Measurements from ENCODE around the gene ALPL. TPM values are rescaled to one million over a fixed set of nuclear protein-coding genes. Genes with fewer than 3 reads are reported as not detected.

Gene ALPL
- total and polyA plus RNA-seq, 10 donors, result 19.5 to 222 (median 58.1) TPM

DNA sequence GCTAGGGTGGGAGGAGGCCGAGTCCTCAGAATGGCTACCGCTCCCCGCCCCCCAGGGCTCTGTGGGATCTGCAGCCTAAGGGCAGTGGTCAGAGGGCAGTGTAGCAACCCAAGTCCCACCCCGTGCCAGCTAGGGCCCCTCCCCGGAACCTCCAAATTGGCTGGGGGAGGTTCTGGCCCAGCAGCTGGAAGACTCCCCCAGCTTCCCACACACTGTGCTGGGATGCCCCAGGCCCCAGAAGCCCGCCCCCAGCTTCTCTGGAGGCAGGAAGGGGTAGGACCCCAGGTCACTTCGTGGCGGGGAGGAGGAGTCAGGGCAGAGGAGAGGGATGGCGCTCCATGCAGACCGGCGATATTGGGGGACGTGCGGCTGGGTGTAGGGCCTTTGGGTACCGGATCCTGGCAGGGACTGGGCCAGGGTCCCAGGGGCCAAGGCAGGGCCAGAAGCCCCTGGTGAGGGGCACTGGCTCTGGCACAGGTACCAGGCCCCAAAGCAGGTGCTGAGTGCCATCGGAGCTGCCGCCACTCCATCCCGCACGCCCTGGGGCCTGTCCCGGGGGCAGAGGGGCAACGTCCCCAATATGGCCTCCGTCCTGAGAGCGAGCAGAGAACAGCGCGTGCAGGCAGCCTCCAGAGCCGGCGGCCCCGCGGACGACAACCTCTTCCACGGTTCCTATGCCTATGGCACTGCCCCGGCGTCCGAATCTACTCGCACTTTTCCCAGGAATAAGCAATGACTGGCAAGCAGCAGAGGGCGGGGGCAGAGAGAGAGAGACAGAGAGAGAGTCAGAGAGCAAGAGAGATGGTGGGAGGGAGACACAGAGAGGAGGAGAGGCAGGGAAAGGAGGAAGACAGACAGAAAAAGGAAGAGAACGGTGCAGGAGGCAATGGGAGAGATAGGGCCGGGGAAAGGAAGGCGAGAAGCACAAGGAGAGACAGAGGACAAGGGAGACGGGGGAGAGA lies 94.2 kb downstream of the ALPL start:
- no peak overlapping the region for H3K27ac ChIP-seq
- intact Hi-C loops (cut with DNase I; ENCODE audit: low total_unique reads), result no loop called here
- no peak overlapping the region for H3K4me3 ChIP-seq
- peaks cover 0 to 13% (median 2%) of the 10 kb centered on the region in 6 donors for H3K4me1 ChIP-seq
- DNase-seq, result no peak
- no peaks in the 10 kb centered on the region for H3K9me3 ChIP-seq
- no peaks in the 10 kb centered on the region for H3K36me3 ChIP-seq
- no peak for TF ChIP-seq POLR2A (IDR thresholded peaks at IDR 0.05)
- TF ChIP-seq POLR2AphosphoS5 (IDR thresholded peaks at IDR 0.05), result no peak
- TF ChIP-seq, protein P1, sequence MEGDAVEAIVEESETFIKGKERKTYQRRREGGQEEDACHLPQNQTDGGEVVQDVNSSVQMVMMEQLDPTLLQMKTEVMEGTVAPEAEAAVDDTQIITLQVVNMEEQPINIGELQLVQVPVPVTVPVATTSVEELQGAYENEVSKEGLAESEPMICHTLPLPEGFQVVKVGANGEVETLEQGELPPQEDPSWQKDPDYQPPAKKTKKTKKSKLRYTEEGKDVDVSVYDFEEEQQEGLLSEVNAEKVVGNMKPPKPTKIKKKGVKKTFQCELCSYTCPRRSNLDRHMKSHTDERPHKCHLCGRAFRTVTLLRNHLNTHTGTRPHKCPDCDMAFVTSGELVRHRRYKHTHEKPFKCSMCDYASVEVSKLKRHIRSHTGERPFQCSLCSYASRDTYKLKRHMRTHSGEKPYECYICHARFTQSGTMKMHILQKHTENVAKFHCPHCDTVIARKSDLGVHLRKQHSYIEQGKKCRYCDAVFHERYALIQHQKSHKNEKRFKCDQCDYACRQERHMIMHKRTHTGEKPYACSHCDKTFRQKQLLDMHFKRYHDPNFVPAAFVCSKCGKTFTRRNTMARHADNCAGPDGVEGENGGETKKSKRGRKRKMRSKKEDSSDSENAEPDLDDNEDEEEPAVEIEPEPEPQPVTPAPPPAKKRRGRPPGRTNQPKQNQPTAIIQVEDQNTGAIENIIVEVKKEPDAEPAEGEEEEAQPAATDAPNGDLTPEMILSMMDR (IDR thresholded peaks at IDR 0.05 in 8 of 11, conservative IDR thresholded peaks at IDR 0.05 in 3 of 11), result no peak
- WGBS, 5 donors, result 86 to 90% (median 87%) methylated on average over 24 to 39 of the region's 39 CpGs
- H3K27me3 ChIP-seq (replicated peaks in 1 of 7), result peaks cover 0 to 54% (median 0%) of the 10 kb centered on the region in 7 donors

- no peaks in the 10 kb centered on the region for H3K9me3 ChIP-seq
- WGBS, 5 donors, result 75 to 86% (median 79%) methylated on average over 12 of the region's 12 CpGs
- peaks cover 0 to 55% (median 0%) of the 10 kb centered on the region in 7 donors for H3K27me3 ChIP-seq (replicated peaks in 1 of 7)
- no peak for DNase-seq
- H3K4me3 ChIP-seq, result no peak overlapping the region
- no peak for TF ChIP-seq POLR2AphosphoS5 (IDR thresholded peaks at IDR 0.05)
- TF ChIP-seq, protein P1 (IDR thresholded peaks at IDR 0.05 in 8 of 11, conservative IDR thresholded peaks at IDR 0.05 in 3 of 11), result no peak
- TF ChIP-seq POLR2A (IDR thresholded peaks at IDR 0.05), result no peak
- H3K36me3 ChIP-seq, result no peaks in the 10 kb centered on the region
- H3K27ac ChIP-seq, result no peak overlapping the region
- H3K4me1 ChIP-seq, result peaks cover 0 to 13% (median 2%) of the 10 kb centered on the region in 6 donors
- intact Hi-C loops (cut with DNase I; ENCODE audit: low total_unique reads), result no loop called here
Measured at GRCh38 chr1:21604208-21604957, 95.2 kb downstream of the ALPL start.

- TF ChIP-seq POLR2A (IDR thresholded peaks at IDR 0.05) (no peak), POLR2AphosphoS5 (IDR thresholded peaks at IDR 0.05) (no peak)
- TF ChIP-seq, protein P1 (IDR thresholded peaks at IDR 0.05 in 8 of 11, conservative IDR thresholded peaks at IDR 0.05 in 3 of 11), result no peak
- no peaks in the 10 kb centered on the region for H3K9me3 ChIP-seq
- H3K4me1 ChIP-seq, result peaks cover 0 to 13% (median 2%) of the 10 kb centered on the region in 6 donors
- intact Hi-C loops (cut with DNase I; ENCODE audit: low total_unique reads), result no loop called here
- H3K27ac ChIP-seq, result no peak overlapping the region
- WGBS, 5 donors, result 81 to 95% (median 88%) methylated on average over 3 to 7 of the region's 7 CpGs
- peaks cover 0 to 58% (median 0%) of the 10 kb centered on the region in 7 donors for H3K27me3 ChIP-seq (replicated peaks in 1 of 7)
- DNase-seq, result no peak
- no peaks in the 10 kb centered on the region for H3K36me3 ChIP-seq
- no peak overlapping the region for H3K4me3 ChIP-seq
Measured at GRCh38 chr1:21605012-21605715, 95.9 kb downstream of the ALPL start.
